KOPT-K1 (cell line): ENCODE data around the gene PCDHB3.
"Not testable (repeated sequence)": the region's sequence is repeated elsewhere in the genome, so short reads cannot be mapped to it uniquely, and the experiment has no call there.

Experiments
- H3K27ac ChIP-seq: fragments of 200-600 bp; sonication (generic); 2 replicates; pipeline ENCODE4 v1.5.1; 2016; ENCODE audit warnings: antibody characterized with exemption, mild to moderate bottlenecking, low read depth, low read length; ENCODE audit not compliant: poor library complexity, severe bottlenecking
- H3K36me3 ChIP-seq: fragments of 200-600 bp; sonication (generic); 2 replicates; pipeline ENCODE4 v1.5.1; 2017; ENCODE audit warnings: antibody characterized with exemption, mild to moderate bottlenecking, low read length, moderate library complexity; ENCODE audit not compliant: insufficient read depth
- H3K9me3 ChIP-seq: fragments of 200-600 bp; sonication (generic); 2 replicates; pipeline ENCODE4 v1.5.1; 2017; ENCODE audit warnings: antibody characterized with exemption, low read length, mild to moderate bottlenecking; ENCODE audit not compliant: insufficient read depth, poor library complexity, severe bottlenecking

The PCDHB3 gene

GRCh38 chr5:141100243-141100805 lies at the start of gene PCDHB3:
Gene PCDHB3, plus strand, starts transcription at chr5:141100473. Its CDS starts 177 bp downstream, at chr5:141100650.
- Histone ChIP-seq H3K27ac (no peak within 1 kb of the TSS), H3K9me3 (peaks cover 5% of the 10 kb centered on the region), H3K36me3 (no peaks in the 10 kb centered on the region)

GRCh38 chr5:141050622-141051520 lies 49.4 kb upstream of the PCDHB3 start, which contains the start of gene PCDHB1:
Gene PCDHB1, plus strand, starts transcription at chr5:141051374. Its CDS starts 97 bp downstream, at chr5:141051471.
- Histone ChIP-seq H3K27ac (no peak within 1 kb of the TSS), H3K36me3 (no peaks in the 10 kb centered on the region), H3K9me3 (no peaks in the 10 kb centered on the region)

GRCh38 chr5:141051521-141051866 lies 48.8 kb upstream of the PCDHB3 start:
- Histone ChIP-seq H3K27ac (no peak overlapping the region), H3K36me3 (no peaks in the 10 kb centered on the region), H3K9me3 (no peaks in the 10 kb centered on the region)

- Histone ChIP-seq H3K27ac (no peak overlapping the region), H3K9me3 (no peaks in the 10 kb centered on the region), H3K36me3 (no peaks in the 10 kb centered on the region)
Observed at GRCh38 chr5:141077826-141078225, 22.4 kb upstream of the PCDHB3 start.

- Histone ChIP-seq H3K9me3 (no peaks in the 10 kb centered on the region), H3K27ac (no peak overlapping the region), H3K36me3 (no peaks in the 10 kb centered on the region)
Observed at GRCh38 chr5:141082228-141082627, 18.0 kb upstream of the PCDHB3 start.

GRCh38 chr5:141084487-141084989 lies 15.7 kb upstream of the PCDHB3 start:
- Histone ChIP-seq H3K36me3 (no peaks in the 10 kb centered on the region), H3K27ac (no peak overlapping the region), H3K9me3 (no peaks in the 10 kb centered on the region)

GRCh38 chr5:141094481-141095262 lies 5.6 kb upstream of the PCDHB3 start, which contains the start of gene PCDHB2:
Gene PCDHB2, plus strand, starts transcription at chr5:141094615. Its CDS starts 176 bp downstream, at chr5:141094791.
- Histone ChIP-seq H3K36me3 (no peaks in the 10 kb centered on the region), H3K9me3 (no peaks in the 10 kb centered on the region), H3K27ac (peak within 1 kb of the TSS; percentile 41)

GRCh38 chr5:141095263-141095641 lies 5.0 kb upstream of the PCDHB3 start:
- H3K9me3 ChIP-seq: no peaks in the 10 kb centered on the region
- no peak overlapping the region for H3K27ac ChIP-seq
- no peaks in the 10 kb centered on the region for H3K36me3 ChIP-seq

- H3K27ac ChIP-seq, H3K9me3 ChIP-seq, H3K36me3 ChIP-seq: not testable (repeated sequence)
Observed at GRCh38 chr5:141096181-141096580, 4.1 kb upstream of the PCDHB3 start.

- not testable (repeated sequence) for H3K27ac ChIP-seq, H3K36me3 ChIP-seq, H3K9me3 ChIP-seq
Observed at GRCh38 chr5:141096586-141096985, 3.7 kb upstream of the PCDHB3 start.

- no peak overlapping the region for H3K27ac ChIP-seq
- no peaks in the 10 kb centered on the region for H3K36me3 ChIP-seq
- H3K9me3 ChIP-seq: peaks cover 5% of the 10 kb centered on the region
Observed at GRCh38 chr5:141101059-141101458, 786 bp downstream of the PCDHB3 start.

- not testable (repeated sequence) for H3K36me3 ChIP-seq, H3K27ac ChIP-seq, H3K9me3 ChIP-seq
Observed at GRCh38 chr5:141102070-141102469, 1.8 kb downstream of the PCDHB3 start.

GRCh38 chr5:141102471-141102870 lies 2.2 kb downstream of the PCDHB3 start:
- not testable (repeated sequence) for H3K27ac ChIP-seq, H3K36me3 ChIP-seq, H3K9me3 ChIP-seq

GRCh38 chr5:141105350-141105749 lies 5.1 kb downstream of the PCDHB3 start:
- H3K9me3 ChIP-seq: peaks cover 5% of the 10 kb centered on the region
- no peaks in the 10 kb centered on the region for H3K36me3 ChIP-seq
- H3K27ac ChIP-seq: no peak overlapping the region

- H3K27ac ChIP-seq: no peak overlapping the region
- H3K36me3 ChIP-seq: no peaks in the 10 kb centered on the region
- H3K9me3 ChIP-seq: peaks cover 5% of the 10 kb centered on the region
Observed at GRCh38 chr5:141119250-141119649, 19.0 kb downstream of the PCDHB3 start.
